Globus pallidus (tissue), 1 donor: ENCODE measurements around the gene CCDC71L.
A peak's percentile ranks its signal among the peaks of the same experiment; 100 is the strongest.
"Not testable (repeated sequence)": the region's sequence is repeated elsewhere in the genome, so short reads cannot be mapped to it uniquely, and the experiment has no call there.

Experiments
- DNase-seq: peaks from one replicate; pipeline ENCODE4 v3.0.0-alpha.2; 2015; ENCODE audit warnings: low spot score

CCDC71L gene

GRCh38 chr7:106660862-106661720 lies at the start of gene CCDC71L:
TSS of gene CCDC71L (minus strand) at chr7:106661158. CDS start at chr7:106660896, 262 bp downstream.
- DNase-seq, result peak; percentile 89

DNA sequence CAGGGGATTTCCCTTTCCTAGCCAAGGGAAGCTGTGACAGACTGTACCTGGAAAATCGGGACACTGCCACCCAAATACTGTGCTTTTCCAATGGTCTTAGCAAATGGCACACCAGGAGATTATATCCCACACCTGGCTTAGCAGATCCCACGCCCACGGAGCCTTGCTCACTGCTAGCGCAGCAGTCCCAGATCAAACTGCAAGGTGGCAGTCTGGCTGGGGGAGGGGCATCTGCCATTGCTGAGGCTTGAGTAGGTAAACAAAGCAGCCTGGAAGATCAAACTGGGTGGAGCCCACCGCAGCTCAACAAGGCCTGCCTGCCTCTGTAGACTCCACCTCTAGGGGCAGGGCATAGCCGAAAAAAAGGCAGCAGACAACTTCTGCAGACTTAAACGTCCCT lies 48.6 kb upstream of the CCDC71L start:
- DNase-seq, result not testable (repeated sequence)

GRCh38 chr7:106704000-106704840 lies 43.3 kb upstream of the CCDC71L start:
- no peak for DNase-seq

DNA sequence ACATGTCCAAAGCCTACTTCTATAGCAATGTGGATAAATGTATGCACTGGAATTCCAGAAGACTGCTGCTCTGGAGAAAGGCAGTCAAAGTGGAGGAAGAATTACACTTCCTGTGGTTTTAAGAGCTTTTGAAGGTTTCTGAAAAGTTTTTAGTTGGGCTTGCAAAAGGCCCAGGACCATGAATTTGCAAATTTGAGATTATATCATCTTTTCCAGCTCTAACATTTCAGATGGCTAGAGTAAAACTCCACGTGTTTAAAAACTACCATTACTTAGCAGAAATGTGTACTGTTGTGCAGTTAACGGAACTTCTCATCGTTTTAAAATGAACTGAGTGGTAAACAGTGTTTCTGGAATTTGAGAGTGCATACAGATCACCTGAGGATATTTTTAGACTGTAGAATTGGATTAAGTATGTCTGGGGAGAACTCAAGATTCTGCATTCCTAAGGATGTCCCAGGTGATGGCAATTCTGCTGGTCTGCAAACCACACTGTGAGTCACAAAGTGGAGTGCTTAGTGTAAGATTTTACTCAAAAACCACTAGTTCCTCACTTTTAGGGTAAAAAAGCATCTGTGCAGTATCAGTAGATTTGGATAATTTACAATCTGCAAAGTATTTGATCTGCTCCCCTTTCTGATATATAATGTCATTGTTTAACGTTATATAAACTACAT lies 32.9 kb upstream of the CCDC71L start:
- no peak for DNase-seq

- DNase-seq, result no peak
Observed at GRCh38 chr7:106692450-106693051, 31.6 kb upstream of the CCDC71L start.

DNA sequence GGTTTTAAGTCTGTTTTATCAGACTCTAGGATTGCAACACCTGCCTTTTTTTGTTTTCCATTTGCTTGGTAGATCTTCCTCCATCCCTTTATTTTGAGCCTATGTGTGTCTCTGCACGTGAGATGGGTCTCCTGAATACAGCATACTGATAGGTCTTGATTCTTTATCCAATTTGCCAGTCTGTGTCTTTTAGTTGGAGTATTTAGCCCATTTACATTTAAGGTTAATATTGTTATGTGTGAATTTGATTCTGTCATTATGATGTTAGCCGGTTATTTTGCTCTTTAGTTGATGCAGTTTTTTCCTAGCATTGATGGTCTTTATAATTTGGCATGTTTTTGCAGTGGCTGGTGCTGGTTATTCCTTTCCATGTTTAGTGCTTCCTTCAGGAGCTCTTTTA lies 27.2 kb upstream of the CCDC71L start:
- not testable (repeated sequence) for DNase-seq

DNA sequence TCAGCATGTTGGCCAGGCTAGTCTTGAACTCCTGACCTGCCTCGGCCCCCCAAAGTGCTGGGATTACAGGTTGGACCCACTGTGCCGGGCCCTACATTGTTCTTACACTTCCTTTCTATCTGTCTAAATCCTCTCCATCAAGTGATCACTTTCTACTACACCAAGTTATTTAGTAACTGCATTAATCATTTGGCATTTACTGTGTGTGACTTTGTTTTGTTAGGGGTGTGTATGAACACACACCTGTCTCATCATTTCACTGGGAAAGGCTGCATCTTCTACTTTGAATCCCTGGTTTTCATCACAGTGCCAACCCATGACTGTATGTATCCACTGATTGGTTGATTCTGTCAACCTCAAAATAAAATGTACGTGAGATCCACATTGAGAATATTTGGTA lies 23.0 kb upstream of the CCDC71L start:
- no peak for DNase-seq

DNA sequence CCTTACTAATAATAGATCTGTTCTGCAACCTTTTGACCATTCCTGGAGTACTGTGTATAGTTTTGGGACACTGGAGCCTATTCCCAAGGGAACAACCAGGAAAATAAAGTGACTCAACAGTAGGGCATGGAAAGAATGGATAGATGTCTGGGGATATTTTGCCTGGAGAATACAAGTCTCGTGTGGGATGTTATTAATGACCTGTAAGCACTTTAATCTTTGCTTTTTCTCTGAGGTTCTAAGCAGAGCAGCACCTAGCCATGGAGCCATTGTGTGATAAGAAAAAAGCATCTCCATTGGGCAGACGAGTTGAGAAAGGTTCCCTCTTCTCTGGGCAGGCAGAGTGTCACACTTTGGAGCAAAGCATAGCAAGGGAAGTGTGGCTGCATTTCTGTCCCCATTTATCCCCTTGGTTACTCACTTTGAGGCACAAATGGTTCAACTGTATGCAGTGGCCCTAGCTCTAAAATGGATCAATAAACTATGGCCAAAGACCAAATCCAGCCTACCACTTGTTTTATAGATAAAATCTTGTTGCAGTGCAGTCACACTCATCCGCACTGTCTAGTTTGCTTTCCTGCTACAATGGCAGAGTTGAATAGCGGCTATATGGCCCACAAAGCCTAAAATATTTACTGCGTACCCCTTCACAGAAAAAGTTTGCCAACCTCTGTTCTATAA lies 21.0 kb upstream of the CCDC71L start:
- DNase-seq, result no peak

GRCh38 chr7:106679153-106679931 lies 18.4 kb upstream of the CCDC71L start:
- no peak for DNase-seq

- DNase-seq, result no peak
Observed at GRCh38 chr7:106678795-106679152, 17.8 kb upstream of the CCDC71L start.

- DNase-seq, result not testable (repeated sequence)
Observed at GRCh38 chr7:106676506-106676905, 15.5 kb upstream of the CCDC71L start.

GRCh38 chr7:106673688-106674087 lies 12.7 kb upstream of the CCDC71L start:
- DNase-seq, result not testable (repeated sequence)

GRCh38 chr7:106671930-106672329 lies 11.0 kb upstream of the CCDC71L start:
- DNase-seq, result not testable (repeated sequence)

GRCh38 chr7:106671160-106671559 lies 10.2 kb upstream of the CCDC71L start:
- no peak for DNase-seq

- DNase-seq, result no peak
Observed at GRCh38 chr7:106668861-106669524, 8.0 kb upstream of the CCDC71L start.

GRCh38 chr7:106666353-106666752 lies 5.4 kb upstream of the CCDC71L start:
- DNase-seq, result no peak

DNA sequence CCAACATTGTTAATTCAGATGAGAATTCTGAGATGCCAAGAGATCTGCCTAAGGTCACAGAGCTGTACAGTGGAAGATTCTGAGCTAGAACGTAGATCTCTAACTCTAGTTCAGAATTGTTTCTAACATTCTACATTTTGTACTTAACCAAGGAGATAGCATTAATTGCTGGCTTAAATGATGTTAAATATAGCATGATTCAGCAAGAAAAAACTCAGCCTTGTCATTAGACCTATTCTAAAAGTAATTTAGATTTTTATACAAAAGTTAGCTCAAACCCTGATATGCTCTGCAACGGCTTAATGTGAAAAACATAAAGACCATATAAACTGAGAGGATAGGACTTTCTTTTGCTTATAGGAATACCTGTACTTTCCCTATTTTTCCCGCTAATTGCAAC lies 3.4 kb upstream of the CCDC71L start:
- no peak for DNase-seq

DNA sequence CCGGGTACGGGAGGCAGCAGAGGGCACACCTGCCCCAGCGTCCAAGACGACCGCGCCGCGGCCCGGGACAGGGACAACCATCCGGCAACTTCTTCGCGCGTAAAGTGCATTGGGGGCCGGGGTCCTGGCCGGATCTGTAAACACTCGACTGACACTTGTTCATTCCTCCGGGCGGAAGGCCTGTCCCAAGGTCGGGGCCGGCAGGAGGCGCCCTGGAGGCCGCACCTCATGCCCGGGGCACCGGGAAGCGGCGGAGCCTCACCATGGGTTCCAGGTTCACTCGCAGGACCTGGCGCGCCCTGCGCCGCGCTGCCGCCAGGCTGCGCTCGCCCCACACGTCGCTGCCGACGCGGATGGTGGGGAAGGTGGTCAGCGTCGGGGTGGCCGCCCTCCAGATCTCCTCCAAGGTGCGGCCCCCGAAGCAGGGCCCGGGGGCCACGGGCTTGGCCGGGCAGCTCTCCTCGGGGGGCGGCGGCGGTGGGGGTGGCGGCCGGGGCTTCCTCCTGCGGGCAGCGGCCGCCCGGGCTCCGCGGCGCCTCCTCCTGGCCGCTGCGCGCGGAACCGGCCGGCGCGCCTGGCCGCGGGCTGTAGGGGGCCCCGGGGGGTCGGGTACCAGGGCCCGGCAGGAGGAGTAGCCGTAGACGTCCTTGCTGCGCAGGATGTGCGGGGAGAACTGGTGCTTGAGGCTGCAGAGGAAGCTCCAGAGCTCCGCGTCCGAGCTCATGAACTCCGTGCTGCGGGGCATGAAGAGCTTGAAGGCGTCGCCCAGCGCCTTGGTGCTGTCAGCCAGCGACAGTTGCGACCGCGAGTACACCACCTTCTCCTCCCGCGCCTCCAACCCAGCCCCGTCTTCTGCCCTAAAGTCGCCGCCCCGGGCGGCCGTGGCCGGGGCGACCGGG lies 746 bp downstream of the CCDC71L start:
- peak; percentile 34 for DNase-seq
